Hepatocyte (in vitro differentiated cells): ENCODE results near the gene NUDC. TPM values are rescaled to one million over a fixed set of nuclear protein-coding genes. Genes with fewer than 3 reads are reported as not detected.
A peak's percentile ranks its signal among the peaks of the same experiment; 100 is the strongest.

Source experiments
- DNase-seq: peaks from one replicate; pipeline ENCODE4 v3.0.0-alpha.2; 2016; ENCODE audit warnings: low spot score
- H2AFZ ChIP-seq: fragments of 200-600 bp; sonication (generic); 2 replicates; pipeline ENCODE4 v1.6.0; 2016; ENCODE audit warnings: antibody characterized with exemption, mild to moderate bottlenecking
- H3K27ac ChIP-seq: fragments of 200-600 bp; sonication (generic); 2 replicates; pipeline ENCODE4 v1.5.1; 2016; ENCODE audit warnings: mild to moderate bottlenecking
- H3K27me3 ChIP-seq: fragments of 200-600 bp; sonication (generic); 2 replicates; pipeline ENCODE4 v1.6.1; 2016
- H3K36me3 ChIP-seq: fragments of 200-600 bp; sonication (generic); replicated peaks from 2 replicates; pipeline ENCODE4 v1.5.1; 2016; ENCODE audit warnings: low read depth; ENCODE audit not compliant: insufficient read depth
- H3K4me1 ChIP-seq: fragments of 200-600 bp; sonication (generic); 2 replicates; pipeline ENCODE4 v1.5.1; 2016; ENCODE audit warnings: mild to moderate bottlenecking, moderate library complexity; ENCODE audit not compliant: insufficient read depth
- H3K4me2 ChIP-seq: fragments of 200-600 bp; sonication (generic); 2 replicates; pipeline ENCODE4 v1.6.0; 2016
- H3K4me3 ChIP-seq: fragments of 200-600 bp; sonication (generic); 2 replicates; pipeline ENCODE4 v1.5.1; 2016; ENCODE audit warnings: mild to moderate bottlenecking
- H3K79me2 ChIP-seq: fragments of 200-600 bp; sonication (generic); 2 replicates; pipeline ENCODE4 v1.6.0; 2017; ENCODE audit warnings: mild to moderate bottlenecking
- H3K9me2 ChIP-seq: fragments of 200-600 bp; sonication (generic); replicated peaks from 2 replicates; pipeline ENCODE4 v1.6.0; 2017; ENCODE audit warnings: mild to moderate bottlenecking; ENCODE audit not compliant: insufficient read depth
- H3K9me3 ChIP-seq: fragments of 200-600 bp; sonication (generic); 2 replicates; pipeline ENCODE4 v1.5.1; 2016; ENCODE audit warnings: low read depth, mild to moderate bottlenecking
- H4K20me1 ChIP-seq: fragments of 200-600 bp; sonication (generic); 2 replicates; pipeline ENCODE4 v1.6.0; 2016; ENCODE audit warnings: mild to moderate bottlenecking; ENCODE audit not compliant: insufficient read depth, poor library complexity, severe bottlenecking
- CTCF ChIP-seq: fragments of 200-600 bp; sonication (generic); IDR thresholded peaks from 2 replicates; pipeline ENCODE4 v1.5.1; 2016; ENCODE audit warnings: antibody characterized with exemption, mild to moderate bottlenecking; ENCODE audit not compliant: poor library complexity
- EZH2 ChIP-seq: fragments of 200-600 bp; sonication (generic); IDR thresholded peaks from 2 replicates; pipeline ENCODE4 v1.6.1; 2016; ENCODE audit warnings: antibody characterized with exemption, mild to moderate bottlenecking, borderline replicate concordance
- EZH2phosphoT487 ChIP-seq: fragments of 200-600 bp; sonication (generic); IDR thresholded peaks from one replicate; pipeline ENCODE4 v1.6.1; 2018; ENCODE audit warnings: antibody characterized with exemption, mild to moderate bottlenecking, low read depth, moderate library complexity; ENCODE audit not compliant: unreplicated experiment, severe bottlenecking
- WGBS: methylation state at CpG from one replicate; pipeline ENCODE4 v1.1.6; 2016; ENCODE audit warnings: low lambda C conversion rate; ENCODE audit errors: missing lambda C conversion rate; 5-methylcytosine and 5-hydroxymethylcytosine counted together
- polyA plus RNA-seq: library from polyadenylated mRNA; unstranded; fragments of >200 nt; fragmentation: Nextera tagmentation; extraction: Ambion mirVana; gene quantifications from 2 replicates; pipeline ENCODE4 v1.2.1, GENCODE V29; 2016
- total RNA-seq: library from RNA; depleted of rRNA; stranded (reverse); fragments of >200 nt; gene quantifications from 2 replicates; pipeline ENCODE4 v1.2.3, GENCODE V29; 2014

The NUDC gene
- total and polyA plus RNA-seq, 2 experiments from 2014 or later: 34.4 to 127 TPM

DNA sequence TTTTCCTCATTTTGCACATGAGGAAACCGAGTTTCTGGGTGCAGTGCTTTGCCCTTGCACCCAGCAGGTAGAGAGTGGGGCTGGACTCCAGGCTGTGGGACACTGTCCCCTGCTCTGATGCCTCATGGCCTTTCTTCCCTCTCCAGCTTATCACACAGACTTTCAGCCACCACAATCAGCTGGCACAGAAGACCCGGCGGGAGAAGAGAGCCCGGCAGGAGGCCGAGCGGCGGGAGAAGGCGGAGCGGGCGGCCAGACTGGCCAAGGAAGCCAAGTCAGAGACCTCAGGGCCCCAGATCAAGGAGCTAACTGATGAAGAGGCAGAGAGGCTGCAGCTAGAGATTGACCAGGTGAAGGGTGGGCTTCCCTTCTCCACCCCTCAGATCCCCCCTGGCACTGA is 19.8 kb downstream of the NUDC start:
- DNase-seq: no peak
- Histone ChIP-seq H3K9me3 (no peaks in the 10 kb centered on the region), H3K79me2 (peaks cover 34% of the 10 kb centered on the region), H3K27ac (no peak overlapping the region), H2AFZ (no peak overlapping the region), H4K20me1 (no peaks in the 10 kb centered on the region), H3K36me3 (peaks cover 3% of the 10 kb centered on the region), H3K9me2 (no peaks in the 10 kb centered on the region), H3K4me3 (no peak overlapping the region), H3K4me1 (peaks cover 7% of the 10 kb centered on the region), H3K27me3 (no peaks in the 10 kb centered on the region), H3K4me2 (no peak overlapping the region)
- TF ChIP-seq EZH2phosphoT487 (no peak), CTCF (no peak), EZH2 (no peak)
- 97% methylated on average over 10 of the region's 10 CpGs for WGBS

DNA sequence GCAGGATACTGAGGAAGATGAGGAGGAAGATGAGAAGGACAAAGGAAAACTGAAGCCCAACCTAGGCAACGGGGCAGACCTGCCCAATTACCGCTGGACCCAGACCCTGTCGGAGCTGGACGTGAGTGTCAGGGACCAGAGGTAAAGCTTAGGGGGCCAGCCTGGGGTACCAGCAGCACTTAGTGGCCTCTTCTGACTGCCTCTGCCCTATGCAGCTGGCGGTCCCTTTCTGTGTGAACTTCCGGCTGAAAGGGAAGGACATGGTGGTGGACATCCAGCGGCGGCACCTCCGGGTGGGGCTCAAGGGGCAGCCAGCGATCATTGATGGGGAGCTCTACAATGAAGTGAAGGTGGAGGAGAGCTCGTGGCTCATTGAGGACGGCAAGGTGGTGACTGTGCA is 21.1 kb downstream of the NUDC start:
- TF ChIP-seq EZH2: no peak
- TF ChIP-seq EZH2phosphoT487: no peak
- no peak for TF ChIP-seq CTCF
- Histone ChIP-seq H3K9me2 (no peaks in the 10 kb centered on the region), H3K4me2 (no peak overlapping the region), H3K27me3 (no peaks in the 10 kb centered on the region), H3K4me1 (peaks cover 13% of the 10 kb centered on the region), H2AFZ (no peak overlapping the region), H4K20me1 (no peaks in the 10 kb centered on the region), H3K79me2 (peaks cover 20% of the 10 kb centered on the region), H3K4me3 (no peak overlapping the region), H3K36me3 (peaks cover 3% of the 10 kb centered on the region), H3K9me3 (no peaks in the 10 kb centered on the region), H3K27ac (no peak overlapping the region)
- WGBS: 96% methylated on average over 12 of the region's 12 CpGs
- DNase-seq: no peak

GRCh38 chr1:26945138-26945537 is 23.6 kb downstream of the NUDC start:
- Histone ChIP-seq H3K27me3 (no peaks in the 10 kb centered on the region), H3K4me1 (peaks cover 13% of the 10 kb centered on the region), H3K9me3 (no peaks in the 10 kb centered on the region), H3K27ac (peak overlapping the region; percentile 58), H2AFZ (no peak overlapping the region), H3K4me3 (no peak overlapping the region), H3K4me2 (peak overlapping the region; percentile 12), H3K36me3 (peaks cover 3% of the 10 kb centered on the region), H4K20me1 (no peaks in the 10 kb centered on the region), H3K79me2 (no peaks in the 10 kb centered on the region), H3K9me2 (no peaks in the 10 kb centered on the region)
- DNase-seq: no peak
- WGBS: 46% methylated on average over 2 of the region's 2 CpGs
- no peak for TF ChIP-seq EZH2phosphoT487
- TF ChIP-seq CTCF: no peak
- TF ChIP-seq EZH2: no peak

- peaks cover 3% of the 10 kb centered on the region for H3K36me3 ChIP-seq
- WGBS: 63% methylated on average over 8 of the region's 8 CpGs
- no peak overlapping the region for H3K4me3 ChIP-seq
- H3K27ac ChIP-seq: peak overlapping the region; percentile 75
- no peaks in the 10 kb centered on the region for H4K20me1 ChIP-seq
- H3K4me1 ChIP-seq: peaks cover 13% of the 10 kb centered on the region
- TF ChIP-seq EZH2phosphoT487: no peak
- no peak for TF ChIP-seq CTCF
- TF ChIP-seq EZH2: no peak
- H3K27me3 ChIP-seq: no peaks in the 10 kb centered on the region
- no peak overlapping the region for H2AFZ ChIP-seq
- H3K9me2 ChIP-seq: no peaks in the 10 kb centered on the region
- DNase-seq: peak; percentile 77
- H3K4me2 ChIP-seq: peak overlapping the region; percentile 12
- no peaks in the 10 kb centered on the region for H3K79me2 ChIP-seq
- H3K9me3 ChIP-seq: no peaks in the 10 kb centered on the region
Measured at GRCh38 chr1:26945728-26946127, 24.2 kb downstream of the NUDC start.
